Suppressor macrophage (primary cell): ENCODE data around the gene RRP1B.
"Not testable (repeated sequence)": the region's sequence is repeated elsewhere in the genome, so short reads cannot be mapped to it uniquely, and the experiment has no call there.

Experiments used
- DNase-seq, 4 experiments: peaks; one replicate each; pipeline ENCODE4 v3.0.0-alpha.2; 2020 to 2022

Gene RRP1B

DNA sequence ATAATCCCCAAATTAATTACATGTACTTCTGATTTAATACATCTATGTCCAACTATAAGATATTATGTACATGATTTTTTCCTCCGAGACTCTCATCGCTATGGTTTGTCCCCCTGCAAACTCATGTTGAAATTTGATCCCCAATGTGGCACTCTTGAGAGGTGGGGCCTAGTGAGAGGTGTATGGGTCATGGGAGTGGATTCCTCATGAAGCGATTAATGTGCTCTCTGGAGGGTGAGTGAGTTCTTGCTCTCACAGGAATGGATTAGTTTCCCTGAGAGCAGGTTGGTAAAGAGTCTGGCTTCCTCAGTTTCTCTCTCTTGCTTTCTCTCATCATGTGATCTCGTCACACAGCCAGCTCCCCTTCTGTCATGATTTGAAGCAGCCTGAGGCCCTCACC is 16.2 kb upstream of the RRP1B start:
- DNase-seq, result no peak

DNA sequence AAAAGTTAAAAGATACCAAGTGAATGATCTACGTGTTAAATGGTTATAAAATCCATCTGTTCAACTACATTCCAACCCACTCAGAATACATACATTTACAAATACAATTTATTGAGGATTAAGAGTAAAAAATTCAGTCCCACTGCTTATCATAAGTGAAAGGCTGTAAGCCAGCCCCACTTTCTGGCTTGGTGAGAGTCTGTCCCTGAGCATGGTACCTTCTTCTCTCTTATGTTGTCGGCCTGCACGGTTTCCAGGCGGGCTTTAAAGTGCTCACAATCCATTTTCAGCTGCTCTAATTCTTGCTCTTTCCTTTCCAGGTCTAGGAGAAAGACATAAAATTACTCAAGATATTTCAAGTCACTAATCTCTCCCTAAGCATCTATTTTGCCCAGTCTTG is 15.3 kb upstream of the RRP1B start:
- no peak for DNase-seq

DNA sequence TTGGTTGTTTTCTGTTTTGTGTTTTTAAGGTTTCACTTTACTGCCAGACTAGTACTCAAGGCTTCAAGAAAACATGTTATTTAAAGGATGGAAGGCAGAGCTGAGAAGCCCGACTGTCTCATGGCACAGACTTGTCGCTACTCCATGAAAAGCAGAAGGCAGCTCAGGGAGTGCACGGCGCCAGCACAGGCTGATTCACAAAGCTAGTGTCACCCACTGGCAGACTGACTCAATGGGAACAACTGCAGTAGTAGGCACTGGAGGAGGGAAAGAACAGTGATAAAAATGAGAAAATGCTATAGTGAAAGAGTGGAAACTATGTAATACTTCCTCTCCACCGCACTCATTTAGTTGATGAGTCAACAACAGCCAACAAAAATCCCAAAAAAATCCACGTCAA is 14.8 kb upstream of the RRP1B start:
- peak; percentile 68 to 85 (median 74) for DNase-seq

GRCh38 chr21:43645136-43645891 is 14.0 kb upstream of the RRP1B start:
- DNase-seq, result peak; percentile 89 to 93 (median 91)

DNA sequence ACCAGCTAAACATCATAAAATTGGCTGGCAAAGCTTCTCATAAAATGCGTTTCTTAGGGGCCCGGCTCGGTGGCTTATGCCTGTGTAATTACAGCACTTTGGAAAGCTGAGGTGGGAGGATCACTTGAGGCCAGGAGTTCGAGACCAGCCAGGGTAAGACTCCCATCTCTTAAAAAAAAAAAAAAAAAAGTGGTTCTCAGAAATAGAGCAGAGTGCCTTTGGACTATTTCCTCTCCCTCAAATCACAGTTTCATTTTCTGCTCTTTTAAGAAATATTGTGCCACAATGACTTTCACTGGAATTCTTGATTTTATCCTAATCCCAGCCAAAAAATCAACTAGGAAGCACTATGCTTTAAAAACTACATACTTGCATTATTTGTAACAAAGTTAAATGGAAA is 13.4 kb upstream of the RRP1B start:
- DNase-seq, result no peak

DNA sequence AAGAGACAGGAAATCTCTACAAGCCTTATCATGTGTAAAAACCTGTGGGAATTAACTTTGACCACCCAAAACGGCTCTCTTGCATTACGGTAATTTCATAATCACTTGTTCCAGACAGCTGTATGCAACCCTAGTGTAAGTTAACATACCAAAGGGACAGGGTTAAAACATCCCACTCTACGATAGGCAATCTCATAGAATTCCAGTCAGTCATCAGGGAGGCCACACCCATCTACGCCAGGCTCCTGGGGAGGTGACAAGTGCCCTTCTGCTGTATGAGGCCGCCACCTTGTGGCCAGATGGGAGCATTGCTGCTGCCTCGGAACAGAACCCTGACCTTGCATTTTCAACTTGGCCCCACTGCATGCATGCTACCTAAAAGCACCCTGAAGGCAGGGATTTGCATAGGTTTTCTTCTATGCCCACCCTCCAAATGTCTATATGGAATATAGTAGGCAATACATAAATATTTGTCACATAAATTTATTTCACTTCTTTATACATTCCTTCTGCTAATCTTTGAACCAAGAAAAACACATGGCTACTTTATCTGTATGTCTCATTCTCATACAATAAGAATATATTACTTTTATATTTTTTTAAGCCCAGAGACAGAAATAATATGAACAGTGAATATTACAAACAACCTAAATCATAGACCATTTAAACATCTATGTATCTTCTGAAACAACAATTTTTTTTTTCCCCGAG is 12.7 kb upstream of the RRP1B start:
- DNase-seq, result peak; percentile 94 to 95 (median 94)

DNA sequence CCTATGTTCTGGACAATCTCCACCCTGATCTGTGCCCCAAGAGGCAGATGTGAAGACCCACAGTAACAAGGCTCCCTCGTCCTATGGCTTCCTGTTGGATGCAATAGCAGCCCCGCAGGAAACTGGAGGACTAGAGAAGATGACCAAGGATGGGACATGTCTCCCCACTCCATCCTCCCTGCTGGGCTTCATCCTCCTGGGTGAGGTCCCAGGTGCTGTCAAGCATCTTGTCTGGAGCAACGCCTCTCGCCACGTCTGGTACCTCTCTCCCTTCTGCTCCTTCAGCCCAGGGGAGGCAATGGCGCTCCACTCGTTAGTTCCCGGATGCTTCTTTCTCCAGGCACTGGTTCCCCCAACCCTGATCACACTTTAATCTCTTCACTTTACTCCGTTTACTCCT is 11.2 kb upstream of the RRP1B start:
- DNase-seq, result no peak

GRCh38 chr21:43651926-43652325 is 7.4 kb upstream of the RRP1B start:
- not testable (repeated sequence) for DNase-seq

GRCh38 chr21:43652616-43653015 is 6.7 kb upstream of the RRP1B start:
- no peak for DNase-seq

- no peak for DNase-seq
Observed at GRCh38 chr21:43653626-43654025, 5.7 kb upstream of the RRP1B start.

DNA sequence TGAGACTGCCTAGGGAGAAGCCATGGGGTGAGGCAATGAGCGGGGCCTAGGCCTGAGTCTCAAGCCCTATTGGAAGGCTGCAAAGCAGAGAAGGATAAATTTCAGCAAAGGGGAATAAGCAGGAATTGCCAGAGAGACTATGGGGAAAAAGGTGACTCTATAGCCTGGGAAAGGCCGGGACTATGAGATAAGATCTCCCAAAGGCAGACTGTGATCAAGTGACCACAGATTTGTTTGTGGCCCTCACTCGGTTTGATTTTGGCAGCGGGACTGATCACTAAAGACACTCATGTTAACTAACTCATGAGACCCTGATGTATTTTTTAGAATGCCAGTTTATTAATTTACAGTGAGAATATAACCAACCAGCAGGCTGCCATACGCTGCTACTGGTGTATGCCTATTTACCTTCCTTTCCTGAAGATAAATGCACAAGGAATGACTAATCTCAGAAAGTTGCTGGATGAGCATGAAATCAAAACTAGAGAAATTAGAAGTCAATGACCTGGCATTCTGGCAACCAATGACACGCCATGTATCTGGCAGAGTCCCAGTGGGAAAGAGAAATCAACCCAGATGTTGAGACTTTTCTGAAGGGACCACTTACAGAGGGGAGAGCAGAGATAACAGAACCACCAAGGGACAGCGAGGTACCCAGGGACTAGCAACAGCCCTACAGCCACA is 4.4 kb upstream of the RRP1B start:
- DNase-seq, result no peak

DNA sequence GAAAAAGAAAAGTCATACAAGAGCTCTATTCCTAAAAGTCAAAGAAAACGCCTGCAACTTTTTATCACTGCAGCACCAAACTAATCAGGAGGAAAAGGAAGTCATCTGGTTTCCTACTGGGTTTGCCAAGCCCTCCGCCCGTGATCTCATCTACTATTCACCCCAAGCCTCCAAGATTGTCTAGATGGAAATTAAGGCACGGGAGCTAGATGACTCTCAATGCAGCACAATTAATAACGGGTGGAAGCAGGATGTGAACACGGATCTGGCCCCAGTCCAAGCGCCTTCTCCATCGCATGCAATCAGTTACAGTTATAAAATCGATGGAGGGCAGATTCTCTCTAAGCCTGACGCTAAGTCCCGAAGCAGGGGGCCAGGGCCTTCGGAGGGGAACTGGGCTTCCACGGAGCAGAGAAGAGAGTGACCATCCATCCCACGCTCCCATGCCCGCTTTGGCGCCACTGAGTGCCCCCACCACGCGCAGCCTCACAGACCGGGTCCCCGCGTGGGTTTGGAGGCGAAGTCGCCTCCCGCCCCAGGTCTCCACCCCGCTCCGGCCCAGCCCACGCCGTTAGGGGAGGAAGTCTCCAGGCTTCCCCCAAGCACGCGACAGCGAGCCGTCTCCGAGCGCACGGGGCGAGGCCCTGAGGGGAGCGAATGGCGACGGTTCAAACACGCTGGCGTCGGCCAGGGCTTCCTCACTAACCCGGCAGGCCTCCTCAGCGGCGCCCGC is 1.8 kb upstream of the RRP1B start:
- peak in 3 of 4 experiments; percentile 25 to 49 (median 43) for DNase-seq

- no peak for DNase-seq
Observed at GRCh38 chr21:43658088-43658741, 1.1 kb upstream of the RRP1B start.

GRCh38 chr21:43658769-43659135 is 608 bp upstream of the RRP1B start:
- no peak for DNase-seq

DNA sequence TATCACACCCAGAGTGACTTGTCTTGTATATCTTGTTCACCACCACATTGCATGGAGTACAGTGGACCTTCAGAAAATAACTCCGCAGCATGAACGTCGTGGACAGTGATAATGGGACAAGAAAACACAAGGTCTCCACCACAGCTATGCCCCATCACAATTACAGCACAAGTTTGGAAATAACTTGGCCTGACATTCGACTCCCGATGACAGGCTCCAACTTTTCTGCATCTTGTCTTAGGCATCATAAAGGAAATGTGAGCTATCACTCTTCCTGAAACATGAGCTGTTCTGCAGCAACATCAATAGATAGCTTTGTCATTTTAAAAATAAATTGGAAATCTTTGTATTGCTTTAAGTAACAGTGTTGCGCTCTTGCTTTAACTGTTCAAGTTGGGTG is 2.9 kb downstream of the RRP1B start:
- DNase-seq, result no peak

- no peak for DNase-seq
Observed at GRCh38 chr21:43663033-43663432, 3.7 kb downstream of the RRP1B start.

GRCh38 chr21:43664358-43664757 is 5.0 kb downstream of the RRP1B start:
- DNase-seq, result no peak

- DNase-seq, result no peak
Observed at GRCh38 chr21:43665879-43666278, 6.5 kb downstream of the RRP1B start.

DNA sequence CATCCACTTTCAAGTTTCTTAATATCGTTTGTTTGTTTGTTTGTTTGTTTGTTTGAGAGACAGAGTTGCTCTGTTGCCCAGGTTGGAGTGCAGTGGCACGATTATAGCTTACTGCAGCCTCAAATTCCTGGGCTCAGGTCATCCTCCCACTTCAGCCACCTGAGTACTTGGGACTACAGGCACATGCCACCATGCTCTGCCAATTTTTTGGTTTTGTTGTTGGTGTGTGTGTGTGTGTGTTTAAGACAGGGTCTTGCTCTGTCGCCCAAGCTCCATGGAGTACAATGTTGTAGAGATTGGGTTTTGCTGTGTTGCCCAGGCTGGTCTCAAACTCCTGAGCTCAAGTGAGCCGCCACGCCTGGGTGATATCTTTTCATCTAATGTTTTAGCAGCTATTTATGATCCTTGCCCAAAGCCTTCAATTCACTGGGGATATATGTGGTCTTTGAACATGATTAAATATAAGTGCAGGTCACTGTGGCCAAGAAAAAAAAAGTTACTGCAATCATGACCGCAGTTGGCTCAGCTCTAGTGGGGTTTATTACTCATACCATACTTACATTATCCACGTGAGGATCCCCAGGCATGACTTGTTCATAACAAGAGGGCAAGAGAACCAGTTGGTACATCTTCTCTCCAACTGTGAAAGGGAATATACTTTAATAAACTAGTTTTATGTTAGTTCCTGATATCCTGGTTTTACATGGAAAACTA is 8.0 kb downstream of the RRP1B start:
- peak in 3 of 4 experiments; percentile 25 to 37 (median 32) for DNase-seq

DNA sequence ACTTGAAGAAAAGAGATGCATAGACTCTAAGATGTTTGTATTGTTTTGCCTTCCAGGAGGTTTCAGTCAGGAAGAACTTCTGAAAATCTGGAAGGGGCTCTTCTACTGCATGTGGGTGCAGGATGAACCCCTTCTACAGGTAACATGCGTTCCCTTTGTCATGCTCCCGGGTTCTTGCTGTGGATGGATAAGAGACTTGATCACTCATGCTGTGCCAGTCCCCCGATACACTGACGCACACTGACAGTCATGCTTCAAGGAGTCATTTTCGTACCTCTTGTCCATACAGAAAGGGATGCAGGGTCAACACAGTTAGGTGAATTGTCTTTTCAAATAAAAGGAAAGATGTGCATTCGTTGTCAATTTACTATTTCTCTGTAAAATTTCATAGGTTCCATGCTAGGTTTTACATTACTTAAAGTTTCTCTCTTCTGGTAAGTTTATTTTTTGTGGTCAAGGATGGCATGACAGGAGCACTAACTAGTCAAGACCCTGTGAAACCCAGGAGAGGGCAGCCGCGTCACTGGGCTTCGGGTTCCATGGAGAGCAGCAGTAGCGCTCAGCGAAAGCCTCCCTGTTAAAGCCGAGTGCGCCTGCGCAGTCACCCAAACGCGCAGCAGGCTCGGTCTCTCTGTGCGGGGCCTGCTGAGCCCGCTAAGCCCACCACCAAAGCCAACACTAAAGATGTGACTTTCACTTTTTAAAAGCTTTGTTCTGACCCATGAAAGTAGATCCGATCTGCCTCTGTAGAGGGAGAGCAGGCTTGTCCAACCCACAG is 10.7 kb downstream of the RRP1B start:
- no peak for DNase-seq

GRCh38 chr21:43675871-43676270 is 16.5 kb downstream of the RRP1B start:
- no peak for DNase-seq
